Ovary (tissue), 9 donors: Measurements from ENCODE around the gene ARHGEF4. TPM values are rescaled to one million over a fixed set of nuclear protein-coding genes. Genes with fewer than 3 reads are reported as not detected.

Source experiments
- DNase-seq, 5 donors: peaks; one replicate each; pipeline ENCODE4 v3.0.0-alpha.2; 2019 to 2020
- H3K27ac ChIP-seq, 2 donors: fragments of 200-600 bp; one replicate each; pipeline versions ENCODE4 v1.5.1 to v1.8.0; 2019 to 2022
- H3K27me3 ChIP-seq: fragments of 200-600 bp; one replicate; pipeline ENCODE4 v1.8.0; 2022
- H3K36me3 ChIP-seq: fragments of 200-600 bp; sonication (generic); one replicate; pipeline ENCODE4 v1.5.1; 2019
- H3K4me1 ChIP-seq: one replicate; pipeline ENCODE4 v1.8.1; 2013; ENCODE audit warnings: mild to moderate bottlenecking, moderate library complexity; ENCODE audit not compliant: insufficient read depth
- H3K4me3 ChIP-seq: fragments of 200-600 bp; sonication (generic); one replicate; pipeline ENCODE4 v1.5.1; 2017
- H3K9me3 ChIP-seq, 2 donors: fragments of 200-600 bp in 1 of 2; sonication (generic) in 1 of 2; one replicate each; pipeline versions ENCODE4 v1.5.1 to v1.8.1; 2013 to 2019; ENCODE audit warnings: mild to moderate bottlenecking in 1 of 2, moderate library complexity in 1 of 2
- EP300 ChIP-seq: sonication (generic); formaldehyde crosslinking; IDR thresholded peaks from one replicate; pipeline ENCODE4 v1.6.1; 2017; ENCODE audit warnings: antibody characterized with exemption
- POLR2A ChIP-seq: fragments of 450-650 bp; IDR thresholded peaks from one replicate; pipeline ENCODE4 v1.6.1; 2017; ENCODE audit warnings: antibody characterized with exemption, mild to moderate bottlenecking, moderate library complexity
- WGBS, 3 donors: extraction: QIAGEN DNeasy Blood & Tissue Kit in 1 of 3; methylation state at CpG; one replicate each; pipeline versions ENCODE4 v1.1.5 to v1.1.7; 2013 to 2017; 5-methylcytosine and 5-hydroxymethylcytosine counted together
- intact Hi-C, 4 donors: fragments of 100-400 bp; cut with DNase I; formaldehyde crosslinking; loops; one replicate each; pipeline versions ENCODE4 v1.11.0 to v1.15.1; 2022 to 2023
- polyA plus RNA-seq, 2 donors: library from polyadenylated mRNA; stranded (reverse); fragments of 200-250 nt in 1 of 2; fragments of 350-450 nt in 1 of 2; fragmentation: Illumina TruSeq in 1 of 2; extraction: RNeasy Lipid Tissue Mini Kit (QIAGEN cat#74804) in 1 of 2; gene quantifications; one replicate each; pipeline ENCODE4 v1.2.3, GENCODE V29; 2013 to 2014
- total RNA-seq, 7 donors: library from RNA; depleted of rRNA in 2 of 7; stranded (reverse); fragments of >200 nt in 2 of 7; fragmentation: NEBNext Ultra II Directional in 3 of 7; extraction: Animal tissue kit (Norgen Biotek cat#: 25700) in 3 of 7; gene quantifications; one replicate each; pipeline versions ENCODE4 v1.1.0 to v1.2.4, GENCODE V29; 2016 to 2023
- TF ChIP-seq, protein P1 (sequence below), 3 donors: fragments of 450-650 bp in 2 of 3; fragments of 200-600 bp in 1 of 3; IDR thresholded peaks; one replicate each; pipeline versions ENCODE4 v1.5.1 to v1.8.0; 2016 to 2022; ENCODE audit warnings: antibody characterized with exemption in 3 of 3, mild to moderate bottlenecking in 1 of 3
- donor health status: DM: no; HTN: no; CAD: no; lungs with moderate emphysema.
- donor health status: DM: no; HTN: no; CAD: no.
- donor health status: Bipolar disorder and iron deficiency.
- donor health status: DM: yes; HTN: yes; CAD: no.
- donor health status: DM: no; HTN: no; CAD: no.
- donor health status: DM: yes; HTN: yes; CAD: no.

Gene ARHGEF4
- total and polyA plus RNA-seq, 9 donors: 8.6 to 27.4 (median 18.0) TPM

- intact Hi-C loops: no loop called here
- WGBS, 3 donors: 68 to 72% (median 69%) methylated on average over 14 of the region's 14 CpGs
- Histone ChIP-seq H3K9me3 (no peaks in the 10 kb centered on the region), H3K36me3 (no peaks in the 10 kb centered on the region), H3K4me3 (no peak overlapping the region), H3K4me1 (no peaks in the 10 kb centered on the region), H3K27ac (no peak overlapping the region), H3K27me3 (no peaks in the 10 kb centered on the region)
- no peak for DNase-seq
- TF ChIP-seq EP300 (no peak), POLR2A (no peak)
Measured at GRCh38 chr2:130807659-130808385, 28.9 kb upstream of the ARHGEF4 start.

- intact Hi-C loops: no loop called here
- WGBS, 3 donors: 78 to 83% (median 81%) methylated on average over 12 of the region's 12 CpGs
- TF ChIP-seq POLR2A: no peak
- TF ChIP-seq, protein P1, sequence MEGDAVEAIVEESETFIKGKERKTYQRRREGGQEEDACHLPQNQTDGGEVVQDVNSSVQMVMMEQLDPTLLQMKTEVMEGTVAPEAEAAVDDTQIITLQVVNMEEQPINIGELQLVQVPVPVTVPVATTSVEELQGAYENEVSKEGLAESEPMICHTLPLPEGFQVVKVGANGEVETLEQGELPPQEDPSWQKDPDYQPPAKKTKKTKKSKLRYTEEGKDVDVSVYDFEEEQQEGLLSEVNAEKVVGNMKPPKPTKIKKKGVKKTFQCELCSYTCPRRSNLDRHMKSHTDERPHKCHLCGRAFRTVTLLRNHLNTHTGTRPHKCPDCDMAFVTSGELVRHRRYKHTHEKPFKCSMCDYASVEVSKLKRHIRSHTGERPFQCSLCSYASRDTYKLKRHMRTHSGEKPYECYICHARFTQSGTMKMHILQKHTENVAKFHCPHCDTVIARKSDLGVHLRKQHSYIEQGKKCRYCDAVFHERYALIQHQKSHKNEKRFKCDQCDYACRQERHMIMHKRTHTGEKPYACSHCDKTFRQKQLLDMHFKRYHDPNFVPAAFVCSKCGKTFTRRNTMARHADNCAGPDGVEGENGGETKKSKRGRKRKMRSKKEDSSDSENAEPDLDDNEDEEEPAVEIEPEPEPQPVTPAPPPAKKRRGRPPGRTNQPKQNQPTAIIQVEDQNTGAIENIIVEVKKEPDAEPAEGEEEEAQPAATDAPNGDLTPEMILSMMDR (IDR thresholded peaks at IDR 0.05): no peak
- H3K27ac ChIP-seq: no peak overlapping the region
- H3K36me3 ChIP-seq: no peaks in the 10 kb centered on the region
- no peak for DNase-seq
- no peaks in the 10 kb centered on the region for H3K9me3 ChIP-seq
- H3K27me3 ChIP-seq: no peaks in the 10 kb centered on the region
- no peak overlapping the region for H3K4me3 ChIP-seq
- H3K4me1 ChIP-seq: no peaks in the 10 kb centered on the region
Measured at GRCh38 chr2:130808482-130809268, 28.0 kb upstream of the ARHGEF4 start.

GRCh38 chr2:130810490-130810889, 26.2 kb upstream of the ARHGEF4 start:
- Histone ChIP-seq H3K9me3 (no peaks in the 10 kb centered on the region), H3K27me3 (no peaks in the 10 kb centered on the region), H3K4me1 (no peaks in the 10 kb centered on the region), H3K27ac (no peak overlapping the region), H3K4me3 (no peak overlapping the region), H3K36me3 (no peaks in the 10 kb centered on the region)
- intact Hi-C loops: no loop called here
- DNase-seq: no peak
- WGBS, 3 donors: 46 to 60% (median 53%) methylated on average over 7 of the region's 7 CpGs
- TF ChIP-seq POLR2A (no peak), EP300 (no peak)
- TF ChIP-seq, protein P1 (IDR thresholded peaks at IDR 0.05): no peak

- Histone ChIP-seq H3K27me3 (no peaks in the 10 kb centered on the region), H3K9me3 (no peaks in the 10 kb centered on the region), H3K27ac (no peak overlapping the region), H3K36me3 (no peaks in the 10 kb centered on the region), H3K4me1 (no peaks in the 10 kb centered on the region), H3K4me3 (no peak overlapping the region)
- no peak for DNase-seq
- no peak for TF ChIP-seq EP300
- TF ChIP-seq, protein P1 (IDR thresholded peaks at IDR 0.05): no peak
- no peak for TF ChIP-seq POLR2A
- intact Hi-C loops: no loop called here
- 66 to 73% (median 67%) methylated on average over 5 of the region's 5 CpGs for WGBS, 3 donors
Measured at GRCh38 chr2:130813722-130814121, 23.0 kb upstream of the ARHGEF4 start.
